C4-2B (cell line): ENCODE data around the gene RBMS3.

Experiments used
- H3K27ac ChIP-seq: fragments of 450-650 bp; 2 replicates; pipeline ENCODE4 v1.5.1; 2017
- CTCF ChIP-seq: fragments of 450-650 bp; conservative IDR thresholded peaks from 2 replicates; pipeline ENCODE4 v1.5.1; 2017; ENCODE audit warnings: mild to moderate bottlenecking
- ZFX ChIP-seq: fragments of 450-650 bp; IDR thresholded peaks from 2 replicates; pipeline ENCODE4 v1.6.1; 2017

The RBMS3 gene

GRCh38 chr3:29484633-29485032, 203.8 kb downstream of the RBMS3 start:
- TF ChIP-seq CTCF (no peak), ZFX (no peak)
- no peak overlapping the region for H3K27ac ChIP-seq

GRCh38 chr3:29486096-29486495, 205.2 kb downstream of the RBMS3 start:
- H3K27ac ChIP-seq, result no peak overlapping the region
- TF ChIP-seq CTCF (no peak), ZFX (no peak)

- H3K27ac ChIP-seq, result no peak overlapping the region
- no peak for TF ChIP-seq CTCF
- TF ChIP-seq ZFX, result no peak
Measured at GRCh38 chr3:29486917-29487316, 206.0 kb downstream of the RBMS3 start.

GRCh38 chr3:29488922-29489321, 208.1 kb downstream of the RBMS3 start:
- no peak overlapping the region for H3K27ac ChIP-seq
- TF ChIP-seq ZFX, result no peak
- TF ChIP-seq CTCF, result no peak

- no peak overlapping the region for H3K27ac ChIP-seq
- TF ChIP-seq ZFX (no peak), CTCF (no peak)
Measured at GRCh38 chr3:29493109-29493508, 212.2 kb downstream of the RBMS3 start.

- TF ChIP-seq ZFX (no peak), CTCF (no peak)
- no peak overlapping the region for H3K27ac ChIP-seq
Measured at GRCh38 chr3:29494305-29495036, 213.6 kb downstream of the RBMS3 start.

- no peak for TF ChIP-seq ZFX
- no peak for TF ChIP-seq CTCF
- H3K27ac ChIP-seq, result no peak overlapping the region
Measured at GRCh38 chr3:29497282-29497681, 216.4 kb downstream of the RBMS3 start.
